Neural cell (in vitro differentiated cells): ENCODE results near the gene USP3.

Experiments
- EP300 ChIP-seq: fragments of 450-650 bp; conservative IDR thresholded peaks from 2 replicates; pipeline ENCODE4 v1.6.1; 2014; ENCODE audit warnings: antibody characterized with exemption, mild to moderate bottlenecking, moderate library complexity; ENCODE audit not compliant: poor library complexity, severe bottlenecking
- EZH2 ChIP-seq: fragments of 200-600, 300-800 bp; shearing (Covaris generic), sonication (generic); IDR thresholded peaks from 2 replicates; pipeline ENCODE4 v1.6.1; 2014; ENCODE audit warnings: antibody characterized with exemption, low read length, borderline replicate concordance, mild to moderate bottlenecking; ENCODE audit not compliant: insufficient read depth, poor library complexity, severe bottlenecking
- POLR2AphosphoS5 ChIP-seq: IDR thresholded peaks from 2 replicates; pipeline ENCODE4 v1.6.1; 2012
- RAD21 ChIP-seq: fragments of 450-650 bp; conservative IDR thresholded peaks from 2 replicates; pipeline ENCODE4 v1.6.1; 2014; ENCODE audit warnings: antibody characterized with exemption, mild to moderate bottlenecking, moderate library complexity
- REST ChIP-seq: IDR thresholded peaks from 2 replicates; pipeline ENCODE4 v1.6.1; 2012; ENCODE audit warnings: borderline replicate concordance
- TAF1 ChIP-seq: IDR thresholded peaks from 2 replicates; pipeline ENCODE4 v1.6.1; 2012; ENCODE audit warnings: low read depth
- TF ChIP-seq, protein P1 (sequence below): fragments of 450-650 bp; IDR thresholded peaks from 2 replicates; pipeline ENCODE4 v1.5.1; 2014; ENCODE audit warnings: antibody characterized with exemption, mild to moderate bottlenecking, moderate library complexity; ENCODE audit not compliant: poor library complexity, severe bottlenecking

DNA sequence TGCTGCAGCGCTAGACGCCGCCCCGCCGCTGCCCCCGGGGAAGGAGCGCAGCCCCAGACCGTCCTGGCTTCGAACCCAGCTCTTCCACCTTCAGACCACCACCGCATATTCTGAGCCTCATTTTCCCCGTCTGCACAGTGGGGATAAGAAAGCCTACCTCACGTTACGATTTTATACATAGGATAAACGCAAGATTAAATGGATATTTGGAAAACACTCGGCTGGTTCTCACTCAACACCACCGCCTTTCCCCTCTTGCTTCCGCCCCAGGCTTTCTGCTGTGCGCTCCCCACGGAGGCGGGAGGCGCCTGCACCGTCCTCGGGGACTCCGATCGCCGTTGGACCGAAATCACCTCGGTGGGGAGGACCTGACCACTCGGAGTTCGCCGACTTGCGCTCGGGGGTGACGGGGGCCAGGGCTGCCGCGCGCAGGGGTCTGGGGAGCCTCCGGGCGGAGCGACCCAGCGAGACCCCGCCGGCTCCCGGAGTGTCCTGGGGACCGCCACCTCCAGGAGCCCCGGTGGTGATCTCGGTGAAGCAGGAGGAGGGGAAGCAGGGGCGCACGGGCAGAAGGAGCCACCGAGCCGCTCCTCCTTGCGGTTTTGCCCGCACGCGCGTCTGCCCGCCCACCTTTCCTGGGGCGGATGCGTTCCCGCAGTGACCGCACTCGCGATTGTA lies 96.8 kb downstream of the USP3 start:
- TF ChIP-seq, protein P1, sequence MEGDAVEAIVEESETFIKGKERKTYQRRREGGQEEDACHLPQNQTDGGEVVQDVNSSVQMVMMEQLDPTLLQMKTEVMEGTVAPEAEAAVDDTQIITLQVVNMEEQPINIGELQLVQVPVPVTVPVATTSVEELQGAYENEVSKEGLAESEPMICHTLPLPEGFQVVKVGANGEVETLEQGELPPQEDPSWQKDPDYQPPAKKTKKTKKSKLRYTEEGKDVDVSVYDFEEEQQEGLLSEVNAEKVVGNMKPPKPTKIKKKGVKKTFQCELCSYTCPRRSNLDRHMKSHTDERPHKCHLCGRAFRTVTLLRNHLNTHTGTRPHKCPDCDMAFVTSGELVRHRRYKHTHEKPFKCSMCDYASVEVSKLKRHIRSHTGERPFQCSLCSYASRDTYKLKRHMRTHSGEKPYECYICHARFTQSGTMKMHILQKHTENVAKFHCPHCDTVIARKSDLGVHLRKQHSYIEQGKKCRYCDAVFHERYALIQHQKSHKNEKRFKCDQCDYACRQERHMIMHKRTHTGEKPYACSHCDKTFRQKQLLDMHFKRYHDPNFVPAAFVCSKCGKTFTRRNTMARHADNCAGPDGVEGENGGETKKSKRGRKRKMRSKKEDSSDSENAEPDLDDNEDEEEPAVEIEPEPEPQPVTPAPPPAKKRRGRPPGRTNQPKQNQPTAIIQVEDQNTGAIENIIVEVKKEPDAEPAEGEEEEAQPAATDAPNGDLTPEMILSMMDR = no peak
- TF ChIP-seq EZH2 (no peak), POLR2AphosphoS5 (no peak), EP300 (no peak), RAD21 (no peak), TAF1 (no peak), REST (no peak)
